Mesendoderm (in vitro differentiated cells): ENCODE measurements around the gene SLC26A11.

Experiments
- DNase-seq: peaks from one replicate; pipeline ENCODE4 v3.0.0; 2013
- H2AK5ac ChIP-seq: 2 replicates; pipeline ENCODE4 v1.6.1; 2013; ENCODE audit warnings: low read length, inconsistent platforms
- H2BK120ac ChIP-seq: 2 replicates; pipeline ENCODE4 v1.6.1; 2013; ENCODE audit warnings: low read depth, mild to moderate bottlenecking, low read length, moderate library complexity, mixed read lengths
- H2BK15ac ChIP-seq: replicated peaks from 2 replicates; pipeline ENCODE4 v1.6.1; 2013; ENCODE audit warnings: low read depth, mild to moderate bottlenecking, moderate library complexity
- H2BK5ac ChIP-seq: 2 replicates; pipeline ENCODE4 v1.6.1; 2013; ENCODE audit warnings: low read length, inconsistent platforms
- H3K18ac ChIP-seq: 2 replicates; pipeline ENCODE4 v1.6.1; 2013; ENCODE audit warnings: mild to moderate bottlenecking, low read length, mixed read lengths
- H3K23ac ChIP-seq: one replicate; pipeline ENCODE4 v1.6.1; 2013; ENCODE audit warnings: low read length
- H3K27ac ChIP-seq: 2 replicates; pipeline ENCODE4 v1.5.1; 2013; ENCODE audit warnings: low read depth, mild to moderate bottlenecking, inconsistent platforms, low read length, moderate library complexity
- H3K27me3 ChIP-seq: 2 replicates; pipeline ENCODE4 v1.6.1; 2013; ENCODE audit warnings: low read length, control low read depth, mild to moderate bottlenecking, inconsistent platforms; ENCODE audit not compliant: insufficient read depth, poor library complexity
- H3K36me3 ChIP-seq: 2 replicates; pipeline ENCODE4 v1.6.1; 2013; ENCODE audit warnings: low read length, inconsistent platforms; ENCODE audit not compliant: control insufficient read depth, insufficient read depth
- H3K4ac ChIP-seq: one replicate; pipeline ENCODE4 v1.6.1; 2013; ENCODE audit warnings: low read depth, mild to moderate bottlenecking, low read length, moderate library complexity
- H3K4me1 ChIP-seq: 2 replicates; pipeline ENCODE4 v1.6.1; 2013; ENCODE audit warnings: low read depth, low read length, inconsistent platforms; ENCODE audit not compliant: control insufficient read depth
- H3K4me2 ChIP-seq: 2 replicates; pipeline ENCODE4 v1.6.1; 2013; ENCODE audit warnings: low read length
- H3K4me3 ChIP-seq: 2 replicates; pipeline ENCODE4 v1.5.1; 2013; ENCODE audit warnings: mild to moderate bottlenecking, low read length
- H3K56ac ChIP-seq: one replicate; pipeline ENCODE4 v1.6.1; 2013; ENCODE audit warnings: low read length
- H3K79me1 ChIP-seq: 2 replicates; pipeline ENCODE4 v1.6.1; 2013; ENCODE audit warnings: low read length, inconsistent platforms
- H3K79me2 ChIP-seq: 2 replicates; pipeline ENCODE4 v1.6.1; 2013; ENCODE audit warnings: mild to moderate bottlenecking, low read length; ENCODE audit not compliant: control insufficient read depth, insufficient read depth
- H3K9ac ChIP-seq: 2 replicates; pipeline ENCODE4 v1.6.1; 2013; ENCODE audit warnings: low read length, inconsistent platforms
- H4K5ac ChIP-seq: one replicate; pipeline ENCODE4 v1.6.1; 2013; ENCODE audit warnings: low read length
- H4K8ac ChIP-seq: one replicate; pipeline ENCODE4 v1.6.1; 2013; ENCODE audit warnings: low read depth, mild to moderate bottlenecking, control low read depth, low read length, moderate library complexity
- WGBS: extraction: QIAGEN DNeasy Blood & Tissue Kit; methylation state at CpG from one replicate; pipeline ENCODE4 v1.1.7; 2013; ENCODE audit warnings: low lambda C conversion rate, missing lambda C conversion rate; ENCODE audit not compliant: insufficient coverage; ENCODE audit errors: extremely low coverage; 5-methylcytosine and 5-hydroxymethylcytosine counted together

Gene SLC26A11

DNA sequence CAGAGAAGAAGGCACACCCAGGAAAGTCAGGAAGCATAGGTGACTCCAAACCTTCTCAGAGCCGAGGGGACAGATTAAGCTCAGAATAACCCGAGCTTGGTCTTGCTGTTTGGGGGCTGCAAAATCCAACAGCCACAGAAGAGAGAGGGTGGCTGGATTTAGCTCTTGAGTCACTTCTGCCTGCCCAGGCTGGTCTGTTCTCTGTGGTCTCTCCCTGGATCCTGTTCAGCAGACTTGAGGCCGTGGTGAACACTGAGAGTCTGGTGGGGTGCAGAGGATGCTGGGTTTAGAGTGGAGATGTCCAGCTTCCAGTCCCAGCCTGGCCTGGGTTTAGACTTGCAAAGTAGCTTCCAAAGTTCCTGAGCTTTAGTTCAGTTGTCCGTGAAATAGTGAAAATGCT lies 8.8 kb downstream of the SLC26A11 start:
- H3K4me1 ChIP-seq = peaks cover 3% of the 10 kb centered on the region
- H3K18ac ChIP-seq = no peak overlapping the region
- no CpG with 5 or more reads among the region's 4 CpGs for WGBS
- H3K79me2 ChIP-seq = no peaks in the 10 kb centered on the region
- H3K27me3 ChIP-seq = no peaks in the 10 kb centered on the region
- no peak overlapping the region for H4K8ac ChIP-seq
- no peaks in the 10 kb centered on the region for H3K36me3 ChIP-seq
- no peak overlapping the region for H4K5ac ChIP-seq
- no peak overlapping the region for H2AK5ac ChIP-seq
- H3K23ac ChIP-seq = no peak overlapping the region
- no peak overlapping the region for H3K27ac ChIP-seq
- DNase-seq = no peak
- no peak overlapping the region for H3K4me2 ChIP-seq
- H3K4me3 ChIP-seq = no peak overlapping the region
- no peak overlapping the region for H2BK120ac ChIP-seq
- no peak overlapping the region for H3K56ac ChIP-seq
- H3K79me1 ChIP-seq = no peaks in the 10 kb centered on the region
- no peak overlapping the region for H2BK5ac ChIP-seq
- no peak overlapping the region for H3K4ac ChIP-seq
- H3K9ac ChIP-seq = no peak overlapping the region
- H2BK15ac ChIP-seq = no peak overlapping the region

DNA sequence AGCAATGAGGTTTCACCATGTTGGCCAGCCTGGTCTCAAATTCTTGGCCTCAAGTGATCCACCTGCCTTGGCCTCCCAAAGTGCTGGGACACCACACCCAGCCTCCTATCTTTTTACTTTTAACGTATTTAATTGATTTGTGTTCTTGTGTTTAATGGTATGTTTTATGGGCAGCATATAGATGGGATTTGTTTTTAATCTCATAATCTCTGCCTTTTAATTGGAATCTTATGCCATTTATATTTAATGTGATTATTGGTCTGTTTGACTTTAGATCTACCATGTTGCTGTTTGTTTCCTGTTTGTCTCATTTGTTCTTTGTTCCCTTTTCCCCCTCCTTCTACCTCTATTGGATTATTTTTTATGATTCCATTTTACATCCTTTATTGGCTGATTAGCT lies 12.2 kb downstream of the SLC26A11 start:
- Histone ChIP-seq H4K8ac (no peak overlapping the region), H3K4ac (no peak overlapping the region), H3K56ac (no peak overlapping the region), H4K5ac (no peak overlapping the region), H3K4me3 (no peak overlapping the region), H3K27me3 (no peaks in the 10 kb centered on the region), H3K18ac (no peak overlapping the region), H3K9ac (no peak overlapping the region), H3K36me3 (no peaks in the 10 kb centered on the region), H3K4me1 (no peaks in the 10 kb centered on the region), H2BK15ac (no peak overlapping the region), H2BK5ac (no peak overlapping the region), H3K79me1 (no peaks in the 10 kb centered on the region), H3K79me2 (no peaks in the 10 kb centered on the region), H3K27ac (no peak overlapping the region), H2AK5ac (no peak overlapping the region), H2BK120ac (no peak overlapping the region), H3K4me2 (no peak overlapping the region), H3K23ac (no peak overlapping the region)
- no peak for DNase-seq
- no CpG with 5 or more reads among the region's 1 CpG for WGBS

DNA sequence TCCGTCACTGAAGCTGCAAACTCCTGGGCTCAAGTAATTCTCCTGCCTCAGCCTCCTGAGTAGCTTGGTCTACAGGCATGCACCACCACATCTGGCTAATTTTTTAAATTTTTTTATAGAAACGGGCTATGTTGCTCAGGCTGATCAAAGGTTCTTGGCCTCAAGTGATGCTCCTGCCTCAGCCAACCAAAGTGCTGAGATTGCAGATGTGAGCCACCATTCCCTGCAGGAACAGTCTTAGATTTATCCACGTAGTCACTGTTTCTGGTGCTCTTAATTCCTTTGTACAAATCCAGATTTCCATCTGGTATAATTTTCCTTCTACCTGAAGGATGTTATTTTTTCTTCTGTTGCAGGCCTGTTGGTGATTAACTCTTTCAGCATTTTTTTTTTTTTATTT lies 13.0 kb downstream of the SLC26A11 start:
- WGBS = no CpG with 5 or more reads among the region's 3 CpGs
- no peak overlapping the region for H2BK15ac ChIP-seq
- no peak overlapping the region for H3K56ac ChIP-seq

DNA sequence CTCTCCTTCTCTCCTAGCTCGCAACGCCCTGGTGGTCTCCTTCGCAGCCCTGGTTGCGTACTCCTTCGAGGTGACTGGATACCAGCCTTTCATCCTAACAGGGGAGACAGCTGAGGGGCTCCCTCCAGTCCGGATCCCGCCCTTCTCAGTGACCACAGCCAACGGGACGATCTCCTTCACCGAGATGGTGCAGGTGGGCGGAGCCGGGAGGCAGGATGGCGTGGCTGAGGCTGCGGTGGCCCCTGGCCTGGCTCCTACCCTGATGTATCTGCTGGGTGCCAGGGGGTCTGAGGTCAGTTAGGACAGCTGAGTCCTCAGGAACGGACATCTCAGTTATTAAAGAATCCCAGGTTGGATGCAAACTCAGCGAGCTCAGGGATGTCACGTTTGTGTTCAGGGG lies 16.7 kb downstream of the SLC26A11 start:
- no peaks in the 10 kb centered on the region for H3K79me2 ChIP-seq
- H4K5ac ChIP-seq = no peak overlapping the region
- no peak overlapping the region for H4K8ac ChIP-seq
- H3K4ac ChIP-seq = no peak overlapping the region
- H3K36me3 ChIP-seq = peaks cover 4% of the 10 kb centered on the region
- WGBS = no CpG with 5 or more reads among the region's 17 CpGs
- no peak overlapping the region for H3K4me2 ChIP-seq
- H3K79me1 ChIP-seq = no peaks in the 10 kb centered on the region
- no peak overlapping the region for H3K4me3 ChIP-seq
- no peak overlapping the region for H2BK120ac ChIP-seq
- H3K27me3 ChIP-seq = no peaks in the 10 kb centered on the region
- no peak overlapping the region for H3K56ac ChIP-seq
- H3K4me1 ChIP-seq = no peaks in the 10 kb centered on the region
- DNase-seq = no peak
- H2BK15ac ChIP-seq = no peak overlapping the region
- no peak overlapping the region for H3K23ac ChIP-seq
- H2AK5ac ChIP-seq = no peak overlapping the region
- H3K27ac ChIP-seq = no peak overlapping the region
- no peak overlapping the region for H2BK5ac ChIP-seq
- no peak overlapping the region for H3K9ac ChIP-seq
- no peak overlapping the region for H3K18ac ChIP-seq

More for the DNA sequence above, 13.0 kb downstream of the SLC26A11 start:
- H3K27me3 ChIP-seq = no peaks in the 10 kb centered on the region
- H3K23ac ChIP-seq = no peak overlapping the region
- H3K4me3 ChIP-seq = no peak overlapping the region
- H2BK5ac ChIP-seq = no peak overlapping the region
- H3K79me1 ChIP-seq = no peaks in the 10 kb centered on the region
- H3K18ac ChIP-seq = no peak overlapping the region
- peaks cover 2% of the 10 kb centered on the region for H3K36me3 ChIP-seq
- no peak overlapping the region for H2AK5ac ChIP-seq
- no peak overlapping the region for H3K4ac ChIP-seq
- no peak overlapping the region for H2BK120ac ChIP-seq
- no peak overlapping the region for H3K27ac ChIP-seq
- no peaks in the 10 kb centered on the region for H3K79me2 ChIP-seq
- H3K4me2 ChIP-seq = no peak overlapping the region
- DNase-seq = no peak
- no peak overlapping the region for H3K9ac ChIP-seq
- no peak overlapping the region for H4K5ac ChIP-seq
- H3K4me1 ChIP-seq = no peaks in the 10 kb centered on the region
- no peak overlapping the region for H4K8ac ChIP-seq

DNA sequence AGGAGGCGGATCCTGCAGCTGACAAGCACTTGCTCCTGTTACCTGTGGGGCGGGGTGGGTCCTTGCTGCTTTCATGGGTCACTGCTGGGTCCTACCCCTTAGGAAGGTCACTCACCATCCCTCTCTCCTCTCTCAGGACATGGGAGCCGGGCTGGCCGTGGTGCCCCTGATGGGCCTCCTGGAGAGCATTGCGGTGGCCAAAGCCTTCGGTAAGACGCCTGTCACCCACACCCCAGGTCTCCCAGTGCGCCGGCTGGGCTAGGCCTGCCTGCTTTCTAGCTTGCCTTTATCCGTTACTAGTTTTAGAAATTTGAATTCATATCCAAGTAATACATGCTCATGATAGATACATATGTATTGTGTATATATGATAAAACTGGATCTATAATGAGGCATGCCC lies 17.2 kb downstream of the SLC26A11 start:
- no peak for DNase-seq
- Histone ChIP-seq H4K5ac (no peak overlapping the region), H3K4ac (no peak overlapping the region), H3K4me3 (no peak overlapping the region), H2BK5ac (no peak overlapping the region), H3K56ac (no peak overlapping the region), H3K4me2 (no peak overlapping the region), H2BK120ac (no peak overlapping the region), H3K27me3 (no peaks in the 10 kb centered on the region), H4K8ac (no peak overlapping the region), H3K36me3 (peaks cover 4% of the 10 kb centered on the region), H3K23ac (no peak overlapping the region), H3K79me2 (no peaks in the 10 kb centered on the region), H3K9ac (no peak overlapping the region), H2BK15ac (no peak overlapping the region), H3K79me1 (no peaks in the 10 kb centered on the region), H2AK5ac (no peak overlapping the region), H3K27ac (no peak overlapping the region), H3K18ac (no peak overlapping the region), H3K4me1 (no peaks in the 10 kb centered on the region)
- WGBS = no CpG with 5 or more reads among the region's 10 CpGs

DNA sequence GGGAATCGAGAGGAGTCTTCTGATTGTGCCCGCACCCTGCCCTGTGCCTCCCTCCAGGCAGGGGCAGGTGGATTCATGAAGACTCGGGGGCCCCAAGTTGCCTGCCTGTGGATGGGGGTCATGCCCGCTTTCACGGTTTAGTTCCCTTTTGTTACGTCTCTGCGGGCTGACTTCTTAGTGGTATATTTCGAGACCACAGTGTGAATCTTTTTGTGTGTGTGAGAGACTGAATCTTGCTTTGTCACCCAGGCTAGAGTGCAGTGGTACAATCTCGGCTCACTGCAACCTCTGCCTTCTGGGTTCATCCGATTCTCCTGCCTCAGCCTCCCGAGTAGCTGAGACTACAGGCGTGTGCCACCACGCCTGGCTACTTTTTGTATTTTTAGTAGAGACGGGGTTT lies 22.3 kb downstream of the SLC26A11 start:
- no peak overlapping the region for H3K9ac ChIP-seq
- no peak overlapping the region for H2BK5ac ChIP-seq
- H3K18ac ChIP-seq = no peak overlapping the region
- no peak for DNase-seq
- H3K4ac ChIP-seq = no peak overlapping the region
- H2BK15ac ChIP-seq = no peak overlapping the region
- no peak overlapping the region for H4K8ac ChIP-seq
- no CpG with 5 or more reads among the region's 14 CpGs for WGBS
- H3K4me3 ChIP-seq = no peak overlapping the region
- no peak overlapping the region for H3K56ac ChIP-seq
- no peak overlapping the region for H2AK5ac ChIP-seq
- no peak overlapping the region for H3K4me2 ChIP-seq
- no peaks in the 10 kb centered on the region for H3K27me3 ChIP-seq
- peaks cover 4% of the 10 kb centered on the region for H3K36me3 ChIP-seq
- H3K23ac ChIP-seq = no peak overlapping the region
- H3K79me1 ChIP-seq = no peaks in the 10 kb centered on the region
- no peak overlapping the region for H4K5ac ChIP-seq
- H2BK120ac ChIP-seq = no peak overlapping the region
- no peaks in the 10 kb centered on the region for H3K79me2 ChIP-seq
- no peaks in the 10 kb centered on the region for H3K4me1 ChIP-seq
- no peak overlapping the region for H3K27ac ChIP-seq
